Glomerular visceral epithelial cell (primary cell): Measurements from ENCODE around the gene LDAH.

Source experiments
- DNase-seq: peaks from one replicate; pipeline ENCODE4 v3.0.0-alpha.2; 2016; ENCODE audit errors: extremely low spot score

The LDAH gene

GRCh38 chr2:20652673-20653575, 170.0 kb downstream of the LDAH start:
- no peak for DNase-seq

- DNase-seq: no peak
Observed at GRCh38 chr2:20652141-20652540, 170.8 kb downstream of the LDAH start.

GRCh38 chr2:20651731-20652099, 171.2 kb downstream of the LDAH start:
- no peak for DNase-seq

- DNase-seq: peak; percentile 84
Observed at GRCh38 chr2:20650877-20651730, 171.8 kb downstream of the LDAH start, which contains the start of gene HS1BP3. HS1BP3 (minus strand) TSS chr2:20651098; CDS start chr2:20651063, 35 bp downstream.

- DNase-seq: peak; percentile 27
Observed at GRCh38 chr2:20650393-20650876, 172.5 kb downstream of the LDAH start.

GRCh38 chr2:20649976-20650375, 172.9 kb downstream of the LDAH start:
- DNase-seq: no peak

- DNase-seq: no peak
Observed at GRCh38 chr2:20649576-20649975, 173.3 kb downstream of the LDAH start.

- no peak for DNase-seq
Observed at GRCh38 chr2:20648831-20649230, 174.1 kb downstream of the LDAH start.

GRCh38 chr2:20648206-20648605, 174.7 kb downstream of the LDAH start:
- no peak for DNase-seq

- no peak for DNase-seq
Observed at GRCh38 chr2:20647738-20648137, 175.2 kb downstream of the LDAH start.

GRCh38 chr2:20647211-20647610, 175.7 kb downstream of the LDAH start:
- DNase-seq: no peak

GRCh38 chr2:20646446-20646845, 176.5 kb downstream of the LDAH start:
- DNase-seq: no peak

GRCh38 chr2:20645761-20646160, 177.1 kb downstream of the LDAH start:
- no peak for DNase-seq

- no peak for DNase-seq
Observed at GRCh38 chr2:20645301-20645701, 177.6 kb downstream of the LDAH start.

GRCh38 chr2:20643826-20644225, 179.1 kb downstream of the LDAH start:
- no peak for DNase-seq

- no peak for DNase-seq
Observed at GRCh38 chr2:20643060-20643459, 179.8 kb downstream of the LDAH start.

- DNase-seq: peak; percentile 79
Observed at GRCh38 chr2:20642055-20642971, 180.6 kb downstream of the LDAH start.

- DNase-seq: peak; percentile 89
Observed at GRCh38 chr2:20641123-20641985, 181.5 kb downstream of the LDAH start.

- DNase-seq: no peak
Observed at GRCh38 chr2:20640411-20641122, 182.3 kb downstream of the LDAH start.
